Measurements from ENCODE around the gene AKT1.

AKT1 gene

GRCh38 chr14:104750056-104750752 lies 45.3 kb downstream of the AKT1 start:
- TF ChIP-seq CTCF (IDR thresholded peaks at IDR 0.05; ENCODE audit: extremely low read depth, insufficient read depth, missing control alignments): no peak
- no peak for DNase-seq (ENCODE audit: low spot score)
- in situ Hi-C loops (cut with MboI; ENCODE audit: low pct_unique_long_range_greater_than_20kb, low sequenced_read_pairs, unreplicated experiment): loop anchor here (25.0 kb wide), 1 partner anchor 287 kb away; no protein-coding TSS in a partner anchor

DNA sequence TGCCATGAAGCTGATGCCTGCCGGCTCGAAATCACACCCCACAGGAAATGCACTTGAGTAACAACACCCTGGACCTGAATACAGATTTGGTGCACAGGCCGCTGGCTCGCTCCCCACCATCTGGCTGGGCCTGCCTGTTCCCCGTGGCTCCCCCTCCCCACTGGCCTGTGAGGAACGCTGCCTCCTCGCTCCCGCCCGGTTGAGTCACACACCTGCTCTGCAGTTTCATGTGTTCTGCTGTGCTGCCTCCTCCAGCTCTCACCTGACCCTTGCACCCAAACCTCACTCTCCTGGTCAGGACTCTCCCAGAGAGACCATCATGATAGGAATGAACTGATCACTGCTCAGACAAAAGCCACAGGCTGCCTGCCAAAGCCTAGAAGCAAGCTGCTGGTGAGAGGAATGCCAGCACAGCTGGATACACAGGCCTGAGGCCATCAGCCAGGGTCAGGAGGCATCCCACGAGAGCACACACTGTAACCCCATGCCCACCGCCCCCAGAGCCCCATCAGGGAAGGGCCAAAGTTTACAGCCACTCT lies 46.4 kb downstream of the AKT1 start:
- no peak for DNase-seq (ENCODE audit: low spot score)

DNA sequence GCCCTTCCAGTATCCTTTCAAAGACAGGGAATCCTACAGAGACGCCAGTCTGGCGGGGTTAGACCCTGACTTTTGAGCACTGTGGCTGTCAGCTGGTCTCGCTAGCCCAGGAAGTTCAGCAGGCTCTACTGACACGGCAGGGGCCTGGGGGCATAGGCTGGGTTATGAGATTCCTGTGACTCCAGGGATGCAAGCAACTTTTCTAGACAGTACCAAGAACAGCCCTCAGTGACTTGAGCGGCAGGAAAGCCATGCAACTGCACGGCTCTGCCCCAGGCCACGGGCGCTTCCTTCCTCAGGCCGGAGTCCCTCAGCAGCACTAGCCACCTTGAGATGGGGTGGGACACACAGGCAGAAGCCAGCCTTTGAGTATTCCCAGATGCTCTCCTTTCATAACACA lies 47.7 kb downstream of the AKT1 start:
- in situ Hi-C loops (cut with MboI; ENCODE audit: low pct_unique_long_range_greater_than_20kb, low sequenced_read_pairs, unreplicated experiment): no loop called here
- TF ChIP-seq CTCF (IDR thresholded peaks at IDR 0.05; ENCODE audit: extremely low read depth, insufficient read depth, missing control alignments): no peak
- no peak for DNase-seq (ENCODE audit: low spot score)

More for the DNA sequence above, 46.4 kb downstream of the AKT1 start:
- in situ Hi-C loops (cut with MboI; ENCODE audit: low pct_unique_long_range_greater_than_20kb, low sequenced_read_pairs, unreplicated experiment): no loop called here
- TF ChIP-seq CTCF (IDR thresholded peaks at IDR 0.05; ENCODE audit: extremely low read depth, insufficient read depth, missing control alignments): no peak

DNA sequence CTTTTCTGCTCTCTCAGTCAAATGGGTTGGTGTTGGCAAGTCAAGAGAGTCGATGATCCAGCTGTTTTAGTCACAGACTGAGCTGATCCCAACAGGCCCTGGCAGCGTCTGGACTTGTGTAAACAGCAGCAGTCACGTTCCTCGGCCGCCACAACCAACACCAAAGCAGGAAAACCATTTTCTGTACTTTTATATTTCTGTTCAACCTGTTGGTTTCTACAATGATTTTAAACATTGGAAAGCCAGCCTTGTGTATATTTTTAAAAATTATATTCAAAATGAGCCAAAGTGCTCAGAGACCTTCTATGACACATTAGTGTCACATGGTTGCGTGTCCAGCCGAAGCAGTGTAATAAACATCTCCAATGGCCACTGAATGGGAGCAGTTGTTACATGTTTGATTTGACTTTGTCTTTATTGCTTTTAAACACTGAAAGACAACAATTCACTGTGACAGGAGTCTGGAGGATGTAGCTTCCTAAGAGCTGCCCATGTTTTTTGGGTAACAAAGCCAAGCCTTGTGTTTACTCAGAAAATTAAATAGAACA lies 48.5 kb downstream of the AKT1 start:
- no peak for TF ChIP-seq CTCF (IDR thresholded peaks at IDR 0.05; ENCODE audit: extremely low read depth, insufficient read depth, missing control alignments)
- in situ Hi-C loops (cut with MboI; ENCODE audit: low pct_unique_long_range_greater_than_20kb, low sequenced_read_pairs, unreplicated experiment): no loop called here
- no peak for DNase-seq (ENCODE audit: low spot score)

GRCh38 chr14:104746071-104746545 lies 49.4 kb downstream of the AKT1 start:
- in situ Hi-C loops (cut with MboI; ENCODE audit: low pct_unique_long_range_greater_than_20kb, low sequenced_read_pairs, unreplicated experiment): no loop called here
- TF ChIP-seq CTCF (IDR thresholded peaks at IDR 0.05; ENCODE audit: extremely low read depth, insufficient read depth, missing control alignments): no peak
- DNase-seq (ENCODE audit: low spot score): no peak

- DNase-seq (ENCODE audit: low spot score): no peak
- TF ChIP-seq CTCF (IDR thresholded peaks at IDR 0.05; ENCODE audit: extremely low read depth, insufficient read depth, missing control alignments): no peak
- in situ Hi-C loops (cut with MboI; ENCODE audit: low pct_unique_long_range_greater_than_20kb, low sequenced_read_pairs, unreplicated experiment): no loop called here
Measured at GRCh38 chr14:104745431-104745830, 50.1 kb downstream of the AKT1 start.
